MM.1S (cell line): ENCODE data around the gene IQGAP1.

Experiments used
- DNase-seq: peaks from one replicate; pipeline ENCODE4 v3.0.0-alpha.2; 2015
- H2AFZ ChIP-seq: fragments of 300-600 bp; sonication (generic); 2 replicates; pipeline ENCODE4 v1.6.0; 2016; ENCODE audit warnings: antibody characterized with exemption, low read length
- H3F3A ChIP-seq: fragments of 300-600 bp; sonication (generic); 2 replicates; pipeline ENCODE4 v1.6.1; 2016; ENCODE audit warnings: mild to moderate bottlenecking, antibody characterized with exemption, low read length, moderate library complexity, mixed read lengths; ENCODE audit not compliant: insufficient read depth
- H3K27ac ChIP-seq: fragments of 300-600 bp; sonication (generic); 2 replicates; pipeline ENCODE4 v1.5.1; 2016; ENCODE audit warnings: mild to moderate bottlenecking, low read length
- H3K27me3 ChIP-seq: fragments of 300-600 bp; sonication (generic); replicated peaks from 2 replicates; pipeline ENCODE4 v1.6.0; 2016; ENCODE audit warnings: low read length; ENCODE audit not compliant: insufficient read depth
- H3K36me3 ChIP-seq: fragments of 300-600 bp; sonication (generic); replicated peaks from 2 replicates; pipeline ENCODE4 v1.6.1; 2016; ENCODE audit warnings: mild to moderate bottlenecking, low read length, mixed read lengths; ENCODE audit not compliant: insufficient read depth
- H3K4me1 ChIP-seq: fragments of 300-600 bp; sonication (generic); 2 replicates; pipeline ENCODE4 v1.6.1; 2016; ENCODE audit warnings: low read length, mixed read lengths
- H3K4me2 ChIP-seq: fragments of 300-600 bp; sonication (generic); 2 replicates; pipeline ENCODE4 v1.6.0; 2016; ENCODE audit warnings: low read depth, low read length
- H3K4me3 ChIP-seq: fragments of 300-600 bp; sonication (generic); 2 replicates; pipeline ENCODE4 v1.5.1; 2016; ENCODE audit warnings: low read length, mixed read lengths
- H3K79me2 ChIP-seq: fragments of 300-600 bp; sonication (generic); 2 replicates; pipeline ENCODE4 v1.6.1; 2016; ENCODE audit warnings: mixed run types, low read length, mixed read lengths
- H3K9ac ChIP-seq: fragments of 300-600 bp; sonication (generic); 2 replicates; pipeline ENCODE4 v1.6.1; 2016; ENCODE audit warnings: low read length, mixed read lengths
- H3K9me2 ChIP-seq: fragments of 300-600 bp; sonication (generic); replicated peaks from 2 replicates; pipeline ENCODE4 v1.6.1; 2016; ENCODE audit warnings: mild to moderate bottlenecking, low read length, mixed read lengths; ENCODE audit not compliant: insufficient read depth
- H3K9me3 ChIP-seq: fragments of 300-600 bp; sonication (generic); replicated peaks from 2 replicates; pipeline ENCODE4 v1.6.1; 2016; ENCODE audit warnings: mild to moderate bottlenecking, low read length, mixed read lengths; ENCODE audit not compliant: insufficient read depth
- H4K20me1 ChIP-seq: fragments of 300-600 bp; sonication (generic); 2 replicates; pipeline ENCODE4 v1.6.1; 2016; ENCODE audit warnings: mild to moderate bottlenecking, low read length, moderate library complexity, mixed read lengths; ENCODE audit not compliant: insufficient read depth
- CTCF ChIP-seq: fragments of 300-600 bp; sonication (generic); IDR thresholded peaks from 2 replicates; pipeline ENCODE4 v1.5.1; 2016; ENCODE audit warnings: antibody characterized with exemption, low read length, mixed read lengths
- EZH2 ChIP-seq: fragments of 300-600 bp; sonication (generic); optimal IDR thresholded peaks from 2 replicates; pipeline ENCODE3; 2017; ENCODE audit warnings: low read depth, mild to moderate bottlenecking, antibody characterized with exemption, low read length, mixed read lengths
- EZH2phosphoT487 ChIP-seq: fragments of 300-600 bp; sonication (generic); IDR thresholded peaks from 2 replicates; pipeline ENCODE4 v1.6.1; 2018; ENCODE audit warnings: antibody characterized with exemption, low read length

Gene IQGAP1

GRCh38 chr15:90381515-90381914 is 6.5 kb upstream of the IQGAP1 start:
- no peaks in the 10 kb centered on the region for H3K79me2 ChIP-seq
- DNase-seq: no peak
- H3F3A ChIP-seq: 0 out of 2 replicates have a peak, but pooled peaks cover 5% of the 10 kb centered on the region
- no peak overlapping the region for H3K9ac ChIP-seq
- H3K27me3 ChIP-seq: no peaks in the 10 kb centered on the region
- H3K4me1 ChIP-seq: peaks cover 13% of the 10 kb centered on the region
- no peaks in the 10 kb centered on the region for H3K9me2 ChIP-seq
- TF ChIP-seq EZH2phosphoT487: no peak
- no peak for TF ChIP-seq EZH2
- TF ChIP-seq CTCF: no peak
- H3K27ac ChIP-seq: no peak overlapping the region
- H3K9me3 ChIP-seq: no peaks in the 10 kb centered on the region
- H4K20me1 ChIP-seq: no peaks in the 10 kb centered on the region
- H3K4me3 ChIP-seq: no peak overlapping the region
- no peaks in the 10 kb centered on the region for H3K36me3 ChIP-seq
- H2AFZ ChIP-seq: no peak overlapping the region
- H3K4me2 ChIP-seq: no peak overlapping the region

GRCh38 chr15:90382320-90382719 is 5.7 kb upstream of the IQGAP1 start:
- Histone ChIP-seq H3K9ac (no peak overlapping the region), H3K27me3 (no peaks in the 10 kb centered on the region), H2AFZ (no peak overlapping the region), H3F3A (no peaks in the 10 kb centered on the region), H3K79me2 (no peaks in the 10 kb centered on the region), H3K4me1 (peaks cover 5% of the 10 kb centered on the region), H4K20me1 (no peaks in the 10 kb centered on the region), H3K4me3 (no peak overlapping the region), H3K9me2 (no peaks in the 10 kb centered on the region), H3K36me3 (no peaks in the 10 kb centered on the region), H3K27ac (no peak overlapping the region), H3K4me2 (no peak overlapping the region), H3K9me3 (no peaks in the 10 kb centered on the region)
- TF ChIP-seq EZH2phosphoT487: no peak
- no peak for TF ChIP-seq EZH2
- TF ChIP-seq CTCF: no peak
- DNase-seq: no peak

- TF ChIP-seq CTCF: no peak
- TF ChIP-seq EZH2: no peak
- TF ChIP-seq EZH2phosphoT487: no peak
- Histone ChIP-seq H3K36me3 (0 out of 2 replicates have a peak, but pooled peaks cover 2% of the 10 kb centered on the region), H3K27me3 (no peaks in the 10 kb centered on the region), H2AFZ (no peak overlapping the region), H4K20me1 (no peaks in the 10 kb centered on the region), H3K4me1 (peaks cover 3% of the 10 kb centered on the region; the same call in 1 of the 2 replicates), H3F3A (peaks cover 6% of the 10 kb centered on the region; the same call in 1 of the 2 replicates), H3K9me2 (no peaks in the 10 kb centered on the region), H3K4me3 (no peak overlapping the region), H3K4me2 (no peak overlapping the region), H3K27ac (no peak overlapping the region), H3K9me3 (no peaks in the 10 kb centered on the region), H3K9ac (no peak overlapping the region), H3K79me2 (peaks cover 28% of the 10 kb centered on the region)
- no peak for DNase-seq
These were observed 1.8 kb upstream of the IQGAP1 start for GRCh38 chr15:90386221-90386620.
